HEK293 (cell line): Measurements from ENCODE around the gene DLG2.

Experiments
- CTCF ChIA-PET: fragments of 350-600 bp; formaldehyde crosslinking; extraction: SDS; loops from one replicate; lab custom pipeline; 2021; ENCODE audit warnings: antibody characterized with exemption; lab: Yijun Ruan, JAX
- POLR2A ChIA-PET: fragments of 300-600 bp; formaldehyde crosslinking; extraction: SDS; loops from one replicate; lab custom pipeline; 2020; ENCODE audit warnings: antibody characterized with exemption, inconsistent platforms; lab: Yijun Ruan, JAX
- H3K27ac ChIP-seq: fragments of 200-500 bp; sonication (Bioruptor generic); 2 replicates; pipeline ENCODE4 v1.5.1; 2014; ENCODE audit warnings: low read depth, low read length, control low read depth, inconsistent platforms; ENCODE audit errors: extremely low read depth
- H3K36me3 ChIP-seq, 2 experiments: fragments of 200-500 bp in 1 of 2; sonication (Bioruptor generic) in 1 of 2; 1 replicate in 1 of 2; 2 replicates in 1 of 2; pipeline ENCODE4 v1.5.1; 2014 to 2017; ENCODE audit warnings: inconsistent platforms in 2 of 2, low read length in 2 of 2; ENCODE audit not compliant: control insufficient read depth in 2 of 2, insufficient read depth in 1 of 2
- H3K4me1 ChIP-seq: fragments of 200-500 bp; sonication (Bioruptor generic); 2 replicates; pipeline ENCODE4 v1.5.1; 2014; ENCODE audit warnings: mild to moderate bottlenecking, low read length, inconsistent platforms; ENCODE audit not compliant: control insufficient read depth, insufficient read depth
- H3K4me3 ChIP-seq: 2 replicates; pipeline ENCODE4 v1.5.1; 2011; ENCODE audit warnings: low read depth, mild to moderate bottlenecking, control low read depth, low read length, moderate library complexity
- H3K9me3 ChIP-seq: fragments of 200-500 bp; sonication (Bioruptor generic); 2 replicates; pipeline ENCODE4 v1.5.1; 2014; ENCODE audit warnings: low read depth, low read length, inconsistent platforms; ENCODE audit not compliant: control insufficient read depth, insufficient read depth
- GLI2 ChIP-seq: fragments of 450-650 bp; formaldehyde crosslinking; IDR thresholded peaks from 2 replicates; pipeline ENCODE4; 2017; ENCODE audit warnings: missing biosample characterization, missing genetic modification characterization, low read depth, borderline replicate concordance
- GLI4 ChIP-seq: fragments of 450-650 bp; formaldehyde crosslinking; IDR thresholded peaks from 2 replicates; pipeline ENCODE4 v1.5.1; 2016; ENCODE audit warnings: missing biosample characterization, missing genetic modification characterization
- HOXA7 ChIP-seq: sonication (generic); formaldehyde crosslinking; IDR thresholded peaks from 2 replicates; pipeline ENCODE4 v1.8.1; 2022; ENCODE audit warnings: missing genetic modification reagents, borderline replicate concordance
- KLF8 ChIP-seq: fragments of 450-650 bp; formaldehyde crosslinking; IDR thresholded peaks from 2 replicates; pipeline ENCODE4 v1.5.1; 2016; ENCODE audit warnings: missing biosample characterization, missing genetic modification characterization
- OSR2 ChIP-seq: fragments of 450-650 bp; formaldehyde crosslinking; IDR thresholded peaks from 2 replicates; pipeline ENCODE4 v1.5.1; 2016; ENCODE audit warnings: missing biosample characterization, missing genetic modification characterization
- OVOL3 ChIP-seq: fragments of 450-650 bp; formaldehyde crosslinking; IDR thresholded peaks from 2 replicates; pipeline ENCODE4 v1.5.1; 2016; ENCODE audit warnings: missing biosample characterization, missing genetic modification characterization
- ZBTB17 ChIP-seq: fragments of 450-650 bp; formaldehyde crosslinking; IDR thresholded peaks from 2 replicates; pipeline ENCODE4 v1.5.1; 2016; ENCODE audit warnings: missing biosample characterization, missing genetic modification characterization
- ZBTB48 ChIP-seq: fragments of 450-650 bp; formaldehyde crosslinking; IDR thresholded peaks from 2 replicates; pipeline ENCODE4 v1.5.1; 2016; ENCODE audit warnings: missing biosample characterization, missing genetic modification characterization
- ZNF146 ChIP-seq: fragments of 450-650 bp; formaldehyde crosslinking; IDR thresholded peaks from 2 replicates; pipeline ENCODE4 v1.5.1; 2016; ENCODE audit warnings: missing biosample characterization, missing genetic modification characterization
- ZNF335 ChIP-seq: fragments of 450-650 bp; formaldehyde crosslinking; conservative IDR thresholded peaks from 2 replicates; pipeline ENCODE4 v1.5.1; 2016; ENCODE audit warnings: missing biosample characterization, missing genetic modification characterization
- ZNF350 ChIP-seq: fragments of 450-650 bp; formaldehyde crosslinking; IDR thresholded peaks from 2 replicates; pipeline ENCODE4 v1.5.0; 2017; ENCODE audit warnings: missing biosample characterization, mild to moderate bottlenecking, missing genetic modification characterization
- ZNF354C ChIP-seq: fragments of 450-650 bp; formaldehyde crosslinking; IDR thresholded peaks from 2 replicates; pipeline ENCODE4 v1.5.1; 2016; ENCODE audit warnings: missing biosample characterization, missing genetic modification characterization, low read depth, borderline replicate concordance
- ZNF398 ChIP-seq: fragments of 450-650 bp; formaldehyde crosslinking; IDR thresholded peaks from 2 replicates; pipeline ENCODE4 v1.5.1; 2017; ENCODE audit warnings: missing biosample characterization, missing genetic modification characterization
- ZNF560 ChIP-seq: fragments of 450-650 bp; formaldehyde crosslinking; IDR thresholded peaks from 2 replicates; pipeline ENCODE4 v1.5.1; 2017; ENCODE audit warnings: missing biosample characterization, missing genetic modification characterization, borderline replicate concordance
- ZNF585B ChIP-seq: fragments of 450-650 bp; formaldehyde crosslinking; IDR thresholded peaks from 2 replicates; pipeline ENCODE4 v1.5.1; 2016; ENCODE audit warnings: missing biosample characterization, missing genetic modification characterization
- ZNF600 ChIP-seq: fragments of 450-650 bp; formaldehyde crosslinking; IDR thresholded peaks from 2 replicates; pipeline ENCODE4 v1.5.1; 2016; ENCODE audit warnings: missing biosample characterization, missing genetic modification characterization
- ZNF76 ChIP-seq: fragments of 450-650 bp; formaldehyde crosslinking; IDR thresholded peaks from 2 replicates; pipeline ENCODE4; 2016; ENCODE audit warnings: low read depth, missing biosample characterization, missing genetic modification characterization, borderline replicate concordance
- ZNF830 ChIP-seq: fragments of 450-650 bp; IDR thresholded peaks from 2 replicates; pipeline ENCODE4 v1.5.0; 2018; ENCODE audit warnings: missing biosample characterization, missing genetic modification characterization, low read depth, mild to moderate bottlenecking, moderate library complexity
- ZNF837 ChIP-seq: fragments of 450-650 bp; formaldehyde crosslinking; IDR thresholded peaks from 2 replicates; pipeline ENCODE4 v1.5.1; 2016; ENCODE audit warnings: missing biosample characterization, missing genetic modification characterization
- TF ChIP-seq, protein P1 (sequence below): fragments of 450-650 bp; formaldehyde crosslinking; IDR thresholded peaks from 2 replicates; pipeline ENCODE4 v1.5.1; 2016; ENCODE audit warnings: missing biosample characterization, missing genetic modification characterization
- TF ChIP-seq, protein P2 (sequence below): fragments of 450-650 bp; formaldehyde crosslinking; optimal IDR thresholded peaks from 2 replicates; pipeline ENCODE3; 2016; ENCODE audit warnings: missing biosample characterization, mild to moderate bottlenecking, missing genetic modification characterization
- TF ChIP-seq, protein P3 (sequence below): fragments of 450-650 bp; formaldehyde crosslinking; IDR thresholded peaks from 2 replicates; pipeline ENCODE4 v1.5.1; 2016; ENCODE audit warnings: missing biosample characterization, missing genetic modification characterization

Gene DLG2

DNA sequence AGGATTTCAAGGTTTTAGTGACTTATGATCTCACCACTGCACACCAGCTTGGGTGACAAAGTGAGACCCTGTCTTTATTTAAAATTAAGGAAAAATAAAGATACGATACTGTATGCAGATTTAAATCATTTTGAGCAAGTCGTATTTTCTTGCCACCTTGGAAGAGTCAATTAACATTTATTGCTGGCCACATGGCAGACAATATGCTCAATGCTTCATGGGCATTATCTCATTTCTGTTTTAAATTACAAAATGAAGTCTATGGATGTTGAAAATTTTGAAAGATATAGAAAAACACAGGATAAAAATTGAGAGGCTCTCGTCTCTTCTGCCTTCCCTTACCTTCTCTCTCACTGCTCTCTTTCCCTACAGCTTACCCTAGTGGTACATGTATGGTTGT, 1992.0 kb downstream of the DLG2 start (continued):
- TF ChIP-seq, protein P1, sequence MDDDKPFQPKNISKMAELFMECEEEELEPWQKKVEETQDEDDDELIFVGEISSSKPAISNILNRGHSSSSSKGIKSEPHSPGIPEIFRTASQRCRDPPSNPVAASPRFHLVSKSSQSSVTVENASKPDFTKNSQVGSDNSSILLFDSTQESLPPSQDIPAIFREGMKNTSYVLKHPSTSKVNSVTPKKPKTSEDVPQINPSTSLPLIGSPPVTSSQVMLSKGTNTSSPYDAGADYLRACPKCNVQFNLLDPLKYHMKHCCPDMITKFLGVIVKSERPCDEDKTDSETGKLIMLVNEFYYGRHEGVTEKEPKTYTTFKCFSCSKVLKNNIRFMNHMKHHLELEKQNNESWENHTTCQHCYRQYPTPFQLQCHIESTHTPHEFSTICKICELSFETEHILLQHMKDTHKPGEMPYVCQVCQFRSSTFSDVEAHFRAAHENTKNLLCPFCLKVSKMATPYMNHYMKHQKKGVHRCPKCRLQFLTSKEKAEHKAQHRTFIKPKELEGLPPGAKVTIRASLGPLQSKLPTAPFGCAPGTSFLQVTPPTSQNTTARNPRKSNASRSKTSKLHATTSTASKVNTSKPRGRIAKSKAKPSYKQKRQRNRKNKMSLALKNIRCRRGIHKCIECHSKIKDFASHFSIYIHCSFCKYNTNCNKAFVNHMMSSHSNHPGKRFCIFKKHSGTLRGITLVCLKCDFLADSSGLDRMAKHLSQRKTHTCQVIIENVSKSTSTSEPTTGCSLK (tag by site-specific recombination): no peak
- TF ChIP-seq ZNF585B (tag by site-specific recombination): no peak

DNA sequence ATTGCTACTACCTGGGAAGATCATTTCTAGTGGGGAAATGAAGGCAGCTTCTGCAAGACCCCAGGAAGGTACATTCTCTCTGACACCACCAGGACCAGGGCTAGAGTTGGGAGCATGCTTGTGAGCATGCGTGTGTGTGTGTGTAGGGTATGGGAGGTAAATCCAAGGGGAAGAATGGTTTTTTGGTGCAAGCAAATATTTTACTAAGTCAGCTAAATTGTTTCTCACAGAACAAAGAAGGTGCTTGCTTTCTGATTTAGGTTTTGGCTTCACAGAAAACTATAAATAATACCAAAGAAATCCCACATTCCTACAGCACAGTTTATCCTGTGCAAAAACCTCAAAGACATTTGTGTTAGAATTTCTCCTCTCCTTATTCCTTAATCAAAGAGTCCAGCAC, 1996.9 kb downstream of the DLG2 start:
- H3K9me3 ChIP-seq: no peaks in the 10 kb centered on the region
- POLR2A ChIA-PET: interaction anchor here (0.7 kb wide), 1 partner anchor 205 kb away, joined by 4 read pairs; no protein-coding TSS in a partner anchor
- H3K27ac ChIP-seq: no peak overlapping the region
- CTCF ChIA-PET: no interaction called here
- no peaks in the 10 kb centered on the region for H3K4me1 ChIP-seq
- no peak overlapping the region for H3K4me3 ChIP-seq
- H3K36me3 ChIP-seq: no peaks in the 10 kb centered on the region
- TF ChIP-seq ZNF354C (no peak), ZNF350 (tag by site-specific recombination) (no peak), ZNF76 (tag by site-specific recombination) (no peak), ZBTB17 (tag by site-specific recombination) (no peak), ZBTB48 (tag by site-specific recombination) (no peak), HOXA7 (CRISPR knock-in tag) (no peak), ZNF398 (tag by site-specific recombination) (no peak), KLF8 (tag by site-specific recombination) (no peak), ZNF146 (tag by site-specific recombination) (no peak), ZNF560 (tag by site-specific recombination) (no peak), OVOL3 (tag by site-specific recombination) (no peak), ZNF600 (tag by site-specific recombination) (no peak), GLI2 (tag by site-specific recombination) (no peak), GLI4 (no peak)
- TF ChIP-seq, protein P2, sequence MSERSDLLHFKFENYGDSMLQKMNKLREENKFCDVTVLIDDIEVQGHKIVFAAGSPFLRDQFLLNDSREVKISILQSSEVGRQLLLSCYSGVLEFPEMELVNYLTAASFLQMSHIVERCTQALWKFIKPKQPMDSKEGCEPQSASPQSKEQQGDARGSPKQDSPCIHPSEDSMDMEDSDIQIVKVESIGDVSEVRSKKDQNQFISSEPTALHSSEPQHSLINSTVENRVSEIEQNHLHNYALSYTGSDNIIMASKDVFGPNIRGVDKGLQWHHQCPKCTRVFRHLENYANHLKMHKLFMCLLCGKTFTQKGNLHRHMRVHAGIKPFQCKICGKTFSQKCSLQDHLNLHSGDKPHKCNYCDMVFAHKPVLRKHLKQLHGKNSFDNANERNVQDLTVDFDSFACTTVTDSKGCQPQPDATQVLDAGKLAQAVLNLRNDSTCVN (tag by site-specific recombination): no peak
- TF ChIP-seq, protein P3, sequence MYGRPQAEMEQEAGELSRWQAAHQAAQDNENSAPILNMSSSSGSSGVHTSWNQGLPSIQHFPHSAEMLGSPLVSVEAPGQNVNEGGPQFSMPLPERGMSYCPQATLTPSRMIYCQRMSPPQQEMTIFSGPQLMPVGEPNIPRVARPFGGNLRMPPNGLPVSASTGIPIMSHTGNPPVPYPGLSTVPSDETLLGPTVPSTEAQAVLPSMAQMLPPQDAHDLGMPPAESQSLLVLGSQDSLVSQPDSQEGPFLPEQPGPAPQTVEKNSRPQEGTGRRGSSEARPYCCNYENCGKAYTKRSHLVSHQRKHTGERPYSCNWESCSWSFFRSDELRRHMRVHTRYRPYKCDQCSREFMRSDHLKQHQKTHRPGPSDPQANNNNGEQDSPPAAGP (tag by site-specific recombination): no peak
- TF ChIP-seq, all 188 proteins: peak for 0

- TF ChIP-seq ZNF830 (tag by site-specific recombination): no peak
- no peak for TF ChIP-seq ZNF350 (tag by site-specific recombination)
- TF ChIP-seq ZNF560 (tag by site-specific recombination): no peak
- no peak for TF ChIP-seq OSR2 (tag by site-specific recombination)
- TF ChIP-seq ZNF837 (tag by site-specific recombination): no peak
- no peak for TF ChIP-seq ZNF335 (tag by site-specific recombination)
- TF ChIP-seq, all 188 proteins: peak for 0
- Histone ChIP-seq H3K27ac (no peak overlapping the region), H3K4me1 (no peaks in the 10 kb centered on the region), H3K9me3 (no peaks in the 10 kb centered on the region), H3K36me3 (no peaks in the 10 kb centered on the region), H3K4me3 (no peak overlapping the region)
- CTCF ChIA-PET: no interaction called here
- POLR2A ChIA-PET: no interaction called here
Observed at GRCh38 chr11:83629775-83630174, 1997.4 kb downstream of the DLG2 start.
